Left colon (tissue), 2 donors: ENCODE data around the gene TMEM131L. TPM values are rescaled to one million over a fixed set of nuclear protein-coding genes. Genes with fewer than 3 reads are reported as not detected.

Experiments used
- ATAC-seq: fragments of 200-7000 bp; cut with Tn5 transposase; one replicate; pipeline ENCODE4 v1.9.1; 2020; ENCODE audit warnings: mild to moderate bottlenecking, moderate library complexity
- DNase-seq, 2 donors: peaks; one replicate each; pipeline ENCODE4 v3.0.0-alpha.2; 2020
- intact Hi-C, 2 donors: fragments of 100-400 bp; cut with DNase I in 1 of 2; cut with micrococcal nuclease in 1 of 2; formaldehyde crosslinking; loops; one replicate each; pipeline versions ENCODE4 v1.11.2 to v1.14.0; 2022; cut with DNase I, micrococcal nuclease
- total RNA-seq, 2 donors: library from RNA; stranded (reverse); fragmentation: NEBNext Ultra II Directional; extraction: Animal tissue kit (Norgen Biotek cat#: 25700); gene quantifications; one replicate each; pipeline ENCODE4 v1.2.1, GENCODE V29; 2021
- donor health status: DM: no; HTN: no; CAD: no.
- donor health status: DM: yes; HTN: yes; CAD: no.

Gene TMEM131L
- total RNA-seq, 2 donors from 2014 or later: 3.6 to 8.0 TPM

DNA sequence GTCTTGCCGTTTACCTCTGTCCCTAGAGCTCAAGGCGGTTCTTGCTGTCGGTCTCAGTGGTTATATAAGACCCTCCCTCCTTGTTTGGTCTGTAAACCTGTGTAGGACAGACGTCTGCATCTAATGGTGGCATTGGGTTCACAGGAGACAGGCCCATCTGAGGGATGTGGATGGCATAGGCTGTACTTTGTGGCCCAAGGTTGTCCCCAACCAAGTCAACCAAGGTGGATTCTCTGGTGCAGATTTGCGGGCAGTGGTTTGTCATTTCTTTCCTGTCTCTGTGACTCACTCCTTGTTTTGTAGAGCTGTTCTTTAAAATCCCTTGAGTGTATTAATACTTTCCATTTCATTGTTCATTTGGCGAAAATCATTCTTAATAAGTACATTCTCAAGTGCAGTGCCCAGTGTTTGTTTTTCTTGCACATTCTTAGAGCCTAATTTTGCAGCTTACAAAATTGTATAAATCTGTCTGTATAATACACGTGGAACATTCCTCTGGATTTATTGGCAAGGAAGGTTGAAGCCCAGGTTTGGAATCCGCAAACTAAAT lies 149.9 kb downstream of the TMEM131L start:
- DNase-seq (no peak), ATAC-seq (no peak)
- intact Hi-C loops: no loop called here

GRCh38 chr4:153618833-153619232 lies 152.7 kb downstream of the TMEM131L start:
- ATAC-seq (no peak), DNase-seq (no peak)
- intact Hi-C loops: no loop called here

GRCh38 chr4:153619811-153620210 lies 153.7 kb downstream of the TMEM131L start:
- no peak for ATAC-seq
- intact Hi-C loops: no loop called here
- no peak for DNase-seq

DNA sequence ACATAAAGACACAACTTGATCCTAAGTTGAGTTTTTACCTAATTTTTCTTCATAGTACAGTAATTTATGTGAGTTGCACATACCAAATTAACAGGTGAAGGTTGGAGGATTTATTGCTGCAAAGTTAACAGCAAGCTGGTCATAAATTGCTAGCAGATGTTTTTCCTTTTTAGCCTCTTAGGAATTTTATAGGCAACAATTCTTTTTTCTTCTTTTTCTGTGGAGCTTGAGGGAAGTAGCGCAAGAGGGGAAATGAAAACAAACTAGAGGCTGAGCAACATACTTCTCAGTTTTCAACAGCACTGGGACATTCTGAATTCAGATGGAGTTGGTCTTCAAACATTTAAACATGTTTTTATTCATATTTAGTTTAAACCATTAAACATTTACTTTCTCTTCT lies 154.2 kb downstream of the TMEM131L start:
- no peak for DNase-seq
- intact Hi-C loops: no loop called here
- no peak for ATAC-seq

DNA sequence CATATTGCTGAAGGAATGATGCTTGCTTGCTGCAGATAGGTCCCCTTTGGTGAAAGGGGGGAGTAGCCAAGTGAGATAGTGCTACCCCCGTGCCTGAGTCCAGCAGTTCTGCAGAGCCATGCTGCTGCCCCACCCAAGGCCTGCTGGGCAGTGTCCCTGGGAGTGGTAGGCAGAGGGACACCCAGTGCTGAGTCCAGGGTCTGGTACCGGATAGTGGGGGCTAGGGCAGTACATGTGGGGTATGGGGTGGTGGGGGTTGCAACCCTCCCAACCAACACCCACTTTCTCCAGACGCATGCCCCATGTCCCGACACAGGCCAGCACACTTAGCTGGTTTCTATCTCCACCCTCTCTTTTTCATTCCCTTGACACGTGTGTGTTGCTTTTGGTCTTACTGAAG lies 155.9 kb downstream of the TMEM131L start:
- ATAC-seq: no peak
- no peak for DNase-seq
- intact Hi-C loops: no loop called here

- DNase-seq: no peak
- ATAC-seq: no peak
- intact Hi-C loops: no loop called here
These were observed 156.6 kb downstream of the TMEM131L start for GRCh38 chr4:153622778-153623240.

DNA sequence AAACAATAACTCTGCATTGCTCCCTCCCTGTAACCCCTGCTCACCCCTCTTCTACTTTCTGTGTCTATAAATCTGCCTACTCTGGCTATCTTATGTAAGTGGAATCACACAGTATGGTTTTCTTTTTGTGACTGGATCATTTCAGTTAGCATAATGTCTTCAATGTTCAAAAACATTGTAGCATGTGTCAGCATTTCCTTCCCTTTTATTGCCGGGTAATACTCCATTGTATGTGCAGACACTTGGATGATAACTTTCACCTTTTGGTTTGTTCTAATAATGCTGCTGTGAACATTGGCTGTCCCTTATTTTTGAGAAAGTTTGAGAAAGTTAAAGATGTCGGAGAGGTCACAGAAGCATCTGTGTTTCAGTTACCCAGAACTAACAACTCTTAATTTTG lies 157.3 kb downstream of the TMEM131L start:
- DNase-seq (no peak), ATAC-seq (no peak)
- intact Hi-C loops: no loop called here

- ATAC-seq: no peak
- intact Hi-C loops: no loop called here
These were observed 162.7 kb downstream of the TMEM131L start for GRCh38 chr4:153628796-153629315.

GRCh38 chr4:153629776-153630175 lies 163.6 kb downstream of the TMEM131L start:
- intact Hi-C loops: no loop called here
- no peak for DNase-seq
- ATAC-seq: no peak

More at GRCh38 chr4:153628796-153629315, 162.7 kb downstream of the TMEM131L start:
- no peak for DNase-seq

DNA sequence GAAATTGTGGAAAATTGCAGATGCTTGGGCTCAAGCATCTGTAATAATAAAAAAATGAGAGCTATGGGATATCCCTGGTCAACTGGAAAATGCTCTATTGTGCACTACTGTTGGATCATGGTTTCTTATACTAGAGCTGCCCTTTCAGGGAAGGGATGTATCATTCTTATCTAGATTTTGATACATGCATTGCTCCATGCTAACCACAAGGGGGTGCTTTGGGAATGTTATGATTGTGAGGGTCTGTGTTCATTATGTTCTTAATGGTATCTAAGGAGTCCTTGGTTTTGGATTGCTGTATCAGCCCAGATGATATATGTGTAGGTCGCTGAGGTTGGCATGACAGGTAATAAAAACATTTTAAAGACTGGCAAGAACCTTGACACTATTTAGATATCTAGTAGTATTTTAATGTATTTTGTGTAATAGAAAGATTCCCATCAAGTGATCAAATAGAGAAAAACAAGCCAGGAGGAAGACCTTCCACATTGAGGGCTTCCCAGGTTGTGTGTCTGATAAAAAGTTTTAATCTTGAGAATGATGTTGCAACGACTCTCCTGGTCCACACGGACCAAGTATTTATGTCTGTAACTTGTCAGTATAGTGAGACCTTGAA lies 168.7 kb downstream of the TMEM131L start:
- ATAC-seq (no peak), DNase-seq (no peak)
- intact Hi-C loops: no loop called here

DNA sequence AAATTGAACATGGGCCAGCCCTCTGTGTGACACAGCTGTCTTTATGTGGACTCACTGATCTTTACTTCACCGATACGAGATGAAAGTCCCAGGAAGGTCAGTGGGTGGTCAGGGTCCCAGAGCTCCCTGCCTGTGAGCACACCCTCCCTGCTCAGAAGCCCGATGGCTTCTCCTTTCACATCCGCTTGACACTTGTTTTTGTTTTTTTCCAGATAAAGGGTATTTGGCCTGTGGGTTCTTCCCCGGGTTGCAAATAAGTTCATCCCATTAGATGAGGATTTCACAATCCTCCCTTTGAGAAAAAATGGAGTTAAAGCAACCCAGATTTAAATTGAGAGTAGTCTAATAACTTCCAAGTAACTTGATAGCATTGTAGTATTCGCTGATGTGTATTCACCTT lies 169.7 kb downstream of the TMEM131L start:
- intact Hi-C loops: no loop called here
- DNase-seq (no peak), ATAC-seq (no peak)

GRCh38 chr4:153637201-153637600 lies 171.0 kb downstream of the TMEM131L start:
- intact Hi-C loops: no loop called here
- no peak for DNase-seq
- ATAC-seq: no peak

GRCh38 chr4:153638011-153638410 lies 171.9 kb downstream of the TMEM131L start:
- ATAC-seq (no peak), DNase-seq (no peak)
- intact Hi-C loops: no loop called here

DNA sequence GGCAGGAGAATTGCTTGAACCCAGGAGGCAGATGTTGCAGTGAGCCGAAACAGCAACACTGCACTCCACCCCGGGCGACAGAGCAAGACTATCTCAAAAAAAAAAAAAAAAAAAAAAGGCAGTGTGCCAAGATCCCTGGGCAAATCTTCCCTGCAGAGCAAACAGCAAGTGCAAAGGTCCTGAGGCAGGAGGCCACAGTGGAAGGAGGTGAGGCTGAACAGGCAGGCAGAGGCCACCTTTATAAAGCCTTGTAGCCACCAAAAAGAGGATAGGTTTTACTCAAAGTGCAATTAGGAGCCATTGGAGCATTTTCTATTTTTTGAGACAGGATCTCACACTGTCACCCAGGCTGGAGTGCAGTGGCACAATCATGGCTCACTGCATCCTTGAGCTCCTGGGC lies 172.8 kb downstream of the TMEM131L start:
- intact Hi-C loops: no loop called here
- no peak for ATAC-seq

GRCh38 chr4:153639833-153640802 lies 174.0 kb downstream of the TMEM131L start:
- ATAC-seq (no peak), DNase-seq (no peak)
- intact Hi-C loops: loop anchor here in 1 of 2 donors (10.0 kb wide), 1 partner anchor 295 kb away; the partner anchor contains the start of gene MND1

More for the DNA sequence above, 172.8 kb downstream of the TMEM131L start:
- no peak for DNase-seq

GRCh38 chr4:153641532-153641931 lies 175.4 kb downstream of the TMEM131L start:
- ATAC-seq (no peak), DNase-seq (no peak)
- intact Hi-C loops: loop anchor here in 1 of 2 donors (10.0 kb wide), 1 partner anchor 297 kb away; the partner anchor contains the start of gene MND1

DNA sequence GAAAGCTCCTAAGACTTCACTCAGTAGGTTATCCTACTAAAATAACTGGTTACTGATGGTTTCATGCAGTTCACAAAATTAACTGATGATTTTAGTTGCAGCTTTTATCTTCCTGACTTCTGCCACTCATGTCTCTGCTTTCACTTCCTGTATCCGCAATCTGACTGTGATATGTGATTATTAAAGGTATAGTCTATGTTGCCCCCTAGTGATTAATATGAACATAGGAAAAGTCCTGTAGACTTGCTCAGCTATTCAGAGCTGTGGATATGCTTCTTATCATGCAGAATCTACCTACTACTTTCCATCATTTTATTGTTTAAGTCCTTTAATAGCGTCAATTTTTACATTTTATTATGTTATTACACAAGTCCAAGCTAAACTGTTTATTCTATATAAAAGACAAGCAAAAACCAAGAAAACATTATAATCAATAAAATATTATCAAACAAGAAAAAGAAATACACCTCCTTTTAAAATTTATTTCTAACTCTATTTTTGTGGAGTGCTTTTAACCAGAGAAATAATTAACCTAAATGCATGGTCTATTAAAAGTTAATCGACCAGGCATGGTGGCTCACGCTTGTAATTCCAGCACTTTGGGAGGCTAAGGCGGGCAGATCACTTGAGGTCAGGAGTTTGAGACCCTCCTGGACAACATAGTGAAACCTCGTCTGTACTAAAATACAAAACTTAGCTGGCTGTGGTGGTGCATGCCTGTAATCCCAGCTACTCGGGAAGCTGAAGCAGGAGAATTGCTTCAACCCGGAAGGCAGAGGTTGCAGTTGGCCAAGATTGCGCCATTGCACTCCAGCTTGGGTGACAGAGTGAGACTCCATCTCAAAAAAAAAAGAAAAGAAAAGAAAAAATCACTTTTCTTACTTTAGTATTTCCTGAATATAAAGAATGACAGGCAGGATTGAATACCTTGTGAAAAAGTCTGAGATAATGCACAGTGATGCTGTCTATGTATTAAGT lies 177.5 kb downstream of the TMEM131L start:
- DNase-seq (no peak), ATAC-seq (peak; percentile 89)
- intact Hi-C loops: loop anchor here in 1 of 2 donors (10.0 kb wide), 1 partner anchor 299 kb away; the partner anchor contains the start of gene MND1

- intact Hi-C loops: loop anchor here in 1 of 2 donors (5.0 to 10.0 kb wide), 2 partner anchors 300 to 508 kb away; partner anchors contain the start of gene MND1
- DNase-seq (no peak), ATAC-seq (no peak)
These were observed 179.0 kb downstream of the TMEM131L start for GRCh38 chr4:153645183-153645582.
